Retina (tissue), 1 donor: ENCODE data around the gene SCN8A.

ENCODE experiments used
- DNase-seq: peaks from one replicate; pipeline ENCODE4 v3.0.0-alpha.2; 2016

Gene SCN8A

DNA sequence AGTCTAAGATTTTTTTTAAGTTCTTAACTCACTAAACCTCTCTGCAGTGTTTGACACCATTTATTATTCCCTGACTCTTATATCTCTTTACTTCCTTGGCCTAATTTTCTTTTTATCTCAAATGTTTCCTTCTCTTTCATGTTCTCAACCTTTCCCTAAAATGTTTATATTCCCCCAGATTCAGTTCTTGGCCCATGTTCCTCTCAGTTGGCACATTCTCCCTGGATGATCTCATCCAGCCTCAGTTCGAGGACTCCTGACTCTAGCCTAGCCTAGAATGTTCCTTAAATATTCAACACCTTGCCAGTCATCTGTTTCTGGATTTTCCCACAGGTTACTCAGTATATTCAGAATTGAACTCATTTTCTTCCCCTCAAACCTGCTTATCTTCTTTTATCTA lies 81.3 kb downstream of the SCN8A start:
- no peak for DNase-seq

DNA sequence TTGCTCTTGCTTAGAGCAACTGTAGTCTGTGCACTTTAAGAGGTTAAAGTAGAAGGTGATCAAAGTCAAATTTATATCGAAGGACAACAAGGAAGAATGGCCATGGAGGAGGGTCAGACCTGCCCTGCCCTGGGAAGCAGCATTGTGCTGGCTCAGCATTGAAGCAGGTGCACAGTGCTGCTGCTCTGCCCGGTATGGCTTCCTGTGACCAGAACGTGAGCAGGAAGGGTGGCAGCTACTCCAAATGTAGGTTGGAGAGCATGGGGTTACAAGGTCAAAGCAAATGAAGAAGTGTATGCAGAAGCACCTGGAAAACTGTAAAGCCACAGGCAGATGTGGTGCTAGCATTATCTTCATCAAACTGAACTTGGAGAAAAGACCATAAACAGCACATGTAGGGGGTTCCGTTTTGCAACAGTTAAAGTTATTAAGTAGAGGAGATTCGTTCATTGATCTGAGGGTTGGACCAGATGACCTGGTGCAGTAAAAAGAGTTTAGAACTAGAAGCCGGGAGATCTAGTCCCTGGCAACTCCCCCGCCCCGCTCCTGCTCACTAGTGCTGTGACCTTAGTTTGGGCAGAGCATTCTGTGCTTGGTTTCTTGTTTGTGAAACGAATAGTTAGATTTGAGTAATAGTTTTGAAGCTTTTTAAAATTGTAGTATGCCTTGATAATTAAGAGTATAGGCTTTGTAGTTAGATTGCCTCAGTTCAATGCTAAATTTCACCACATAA lies 84.2 kb downstream of the SCN8A start:
- DNase-seq, result no peak

- DNase-seq, result no peak
Measured at GRCh38 chr12:51676875-51677274, 85.8 kb downstream of the SCN8A start.

DNA sequence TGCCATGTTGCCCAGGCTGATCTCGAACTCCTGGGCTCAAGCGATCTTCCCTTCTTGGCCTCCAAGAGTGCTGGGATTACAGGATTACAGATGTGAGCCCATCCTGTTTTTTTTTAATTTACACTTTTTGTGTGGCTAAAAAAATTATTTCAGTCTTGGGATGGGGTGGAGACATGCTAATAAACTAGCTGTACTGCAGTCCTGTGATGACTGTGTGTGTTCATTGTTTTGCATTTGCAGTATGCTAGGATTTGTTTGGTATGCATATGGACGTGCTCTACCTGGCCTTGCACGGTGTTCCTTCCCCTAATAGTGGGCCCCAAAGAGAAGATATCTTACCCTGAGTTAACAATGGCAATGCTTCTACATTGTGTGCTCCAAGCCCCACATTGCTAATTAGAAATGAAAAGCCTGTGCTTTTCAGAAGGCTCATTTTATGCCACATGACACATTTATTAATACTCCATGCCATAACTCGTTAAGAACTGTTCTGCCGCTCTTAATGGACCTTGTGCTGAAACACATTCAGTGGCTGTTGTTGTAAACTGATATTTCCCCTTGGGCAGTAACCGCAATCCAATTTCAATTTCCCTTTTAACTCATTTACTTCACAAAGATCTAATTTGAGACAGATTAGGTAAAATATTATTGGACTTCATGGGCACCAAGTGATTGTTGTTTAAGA lies 86.4 kb downstream of the SCN8A start:
- peak; percentile 21 for DNase-seq

DNA sequence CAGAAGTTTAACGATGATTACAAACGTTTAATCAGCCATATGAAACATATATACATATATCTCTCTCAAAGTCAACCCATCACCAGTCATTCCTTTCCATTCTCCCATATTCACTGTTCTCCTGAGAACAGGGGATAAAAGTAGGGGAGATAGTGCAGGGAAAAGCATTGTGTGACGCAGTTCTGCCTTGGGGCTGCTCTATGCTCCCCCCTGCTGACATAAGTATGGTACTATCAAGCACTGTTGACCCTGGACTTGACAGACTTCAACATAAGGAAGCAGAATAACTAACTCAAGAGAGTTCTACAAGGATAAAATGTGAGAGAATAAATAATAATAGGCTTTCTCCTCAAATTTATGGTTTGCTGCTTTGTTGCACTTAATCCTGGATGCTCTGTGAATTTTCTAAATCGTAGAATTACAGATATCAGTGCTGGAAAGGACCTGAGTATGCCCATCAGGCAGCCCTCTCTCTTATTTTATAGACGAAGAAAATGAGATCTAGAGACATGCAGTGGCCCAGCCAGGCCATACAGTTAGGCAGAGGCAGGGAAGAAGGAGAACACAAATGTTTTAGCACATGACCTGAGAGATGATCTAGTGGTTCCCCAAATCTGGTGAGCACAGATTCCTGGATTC lies 87.2 kb downstream of the SCN8A start:
- DNase-seq, result peak; percentile 39

DNA sequence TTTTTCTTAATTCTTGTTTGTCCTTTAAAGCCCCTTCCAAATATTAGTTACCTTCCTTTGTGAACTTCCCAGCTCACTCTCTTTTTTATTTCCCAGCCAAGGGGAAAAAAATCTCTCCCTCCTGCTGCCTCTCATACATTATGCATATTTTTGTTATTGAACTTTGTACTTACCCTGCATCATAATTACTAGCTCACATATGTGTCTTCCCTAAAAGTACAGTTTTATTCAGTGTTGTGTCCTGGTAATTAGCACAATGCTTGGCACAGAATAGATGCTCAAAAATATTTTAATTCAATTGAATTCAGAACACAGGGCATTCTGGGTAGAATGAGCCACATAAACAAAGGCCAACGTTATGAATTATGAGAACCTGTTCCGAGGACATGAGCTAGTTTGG lies 91.9 kb downstream of the SCN8A start:
- DNase-seq, result no peak

- no peak for DNase-seq
Measured at GRCh38 chr12:51683763-51684357, 92.8 kb downstream of the SCN8A start.

DNA sequence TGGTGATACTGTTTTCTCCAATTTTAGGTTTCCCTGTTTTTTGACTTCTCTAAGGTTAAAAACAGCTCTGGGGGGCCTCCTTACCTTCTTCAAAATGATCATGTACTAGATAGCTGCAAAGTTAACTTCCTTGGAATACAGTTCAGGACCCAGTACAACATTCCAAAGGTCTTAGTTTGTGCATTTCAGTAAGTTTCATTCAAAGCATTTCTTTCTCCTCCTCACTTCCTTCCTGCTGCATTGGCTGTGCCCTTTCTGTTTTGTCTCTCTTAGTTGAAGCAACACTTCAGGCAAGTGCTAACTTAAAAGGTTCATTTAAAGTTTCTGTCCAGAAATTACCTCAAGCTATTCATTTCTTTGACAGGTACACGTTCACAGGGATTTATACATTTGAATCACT lies 95.7 kb downstream of the SCN8A start:
- no peak for DNase-seq

DNA sequence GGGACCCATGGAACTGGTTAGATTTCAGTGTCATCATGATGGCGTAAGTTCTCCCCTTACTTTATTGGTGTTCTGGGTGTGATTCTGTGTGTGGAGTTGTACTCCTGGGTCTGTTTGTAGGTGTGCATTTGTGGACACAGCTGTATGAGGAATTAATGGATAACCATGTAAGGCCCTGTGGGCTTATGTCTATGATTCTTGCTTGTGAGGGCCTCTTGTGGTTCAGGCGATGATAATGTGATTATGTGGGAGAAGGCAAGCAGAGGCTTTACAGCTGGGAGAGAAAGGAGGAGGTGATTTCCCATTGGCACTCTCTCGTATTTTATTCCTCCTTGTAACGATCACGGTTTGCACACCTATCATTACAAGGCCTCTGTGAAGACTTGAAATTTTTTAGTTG lies 96.1 kb downstream of the SCN8A start:
- no peak for DNase-seq

- DNase-seq, result no peak
Measured at GRCh38 chr12:51687614-51688013, 96.6 kb downstream of the SCN8A start.

DNA sequence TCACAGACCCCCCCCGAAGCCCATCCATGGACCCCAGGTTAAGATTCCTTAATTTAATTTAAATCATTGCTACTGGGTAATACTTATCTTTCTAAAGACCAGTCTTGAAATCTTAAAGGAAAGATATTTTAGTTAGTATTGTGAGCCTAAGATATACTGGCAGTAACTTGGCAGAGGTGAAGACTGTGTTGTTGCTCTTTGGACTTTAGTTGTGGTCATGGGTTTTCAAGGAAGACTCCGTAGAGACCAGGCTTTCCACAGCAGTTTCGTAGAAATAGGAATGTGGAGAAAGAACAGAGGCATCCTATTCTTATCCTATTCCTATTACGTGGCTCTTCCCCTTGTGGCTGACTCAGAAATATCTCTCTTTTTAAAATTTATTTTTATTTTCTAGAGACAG lies 99.0 kb downstream of the SCN8A start:
- no peak for DNase-seq

- no peak for DNase-seq
Measured at GRCh38 chr12:51692016-51692415, 101.0 kb downstream of the SCN8A start.

- DNase-seq, result no peak
Measured at GRCh38 chr12:51693569-51693968, 102.5 kb downstream of the SCN8A start.

GRCh38 chr12:51694146-51694545 lies 103.1 kb downstream of the SCN8A start:
- no peak for DNase-seq

GRCh38 chr12:51695241-51696010 lies 104.4 kb downstream of the SCN8A start:
- no peak for DNase-seq

- no peak for DNase-seq
Measured at GRCh38 chr12:51699219-51699618, 108.2 kb downstream of the SCN8A start.

- DNase-seq, result no peak
Measured at GRCh38 chr12:51700887-51701286, 109.9 kb downstream of the SCN8A start.

DNA sequence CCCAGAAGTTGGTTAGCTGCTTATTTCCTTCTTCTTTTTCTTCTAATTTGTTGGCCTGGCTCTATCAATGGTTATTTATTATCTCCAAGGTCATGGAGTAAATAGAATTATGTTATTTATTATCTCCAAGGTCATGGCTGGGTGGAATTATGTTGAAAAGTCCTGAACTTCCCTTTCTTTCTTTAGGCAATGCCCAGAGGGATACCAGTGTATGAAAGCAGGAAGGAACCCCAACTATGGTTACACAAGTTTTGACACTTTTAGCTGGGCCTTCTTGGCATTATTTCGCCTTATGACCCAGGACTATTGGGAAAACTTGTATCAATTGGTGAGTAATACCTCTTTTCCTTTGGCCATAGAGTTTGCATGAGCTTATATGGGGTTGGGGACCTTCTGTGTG lies 111.6 kb downstream of the SCN8A start:
- no peak for DNase-seq

GRCh38 chr12:51705450-51705849 lies 114.4 kb downstream of the SCN8A start:
- no peak for DNase-seq

DNA sequence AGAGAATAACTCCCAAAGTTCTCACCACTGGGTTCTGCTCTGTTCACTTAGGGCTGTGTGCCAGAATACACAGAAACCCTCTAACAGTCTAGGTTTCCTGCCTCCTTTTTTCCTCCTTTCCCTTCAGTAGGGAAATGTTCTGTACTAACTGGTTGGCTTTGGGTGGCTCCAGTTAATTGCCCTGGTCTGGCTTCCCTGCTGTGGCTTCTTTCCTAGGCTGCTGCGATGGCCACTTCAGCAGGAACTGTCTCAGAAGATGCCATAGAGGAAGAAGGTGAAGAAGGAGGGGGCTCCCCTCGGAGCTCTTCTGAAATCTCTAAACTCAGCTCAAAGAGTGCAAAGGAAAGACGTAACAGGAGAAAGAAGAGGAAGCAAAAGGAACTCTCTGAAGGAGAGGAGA lies 115.2 kb downstream of the SCN8A start:
- no peak for DNase-seq

DNA sequence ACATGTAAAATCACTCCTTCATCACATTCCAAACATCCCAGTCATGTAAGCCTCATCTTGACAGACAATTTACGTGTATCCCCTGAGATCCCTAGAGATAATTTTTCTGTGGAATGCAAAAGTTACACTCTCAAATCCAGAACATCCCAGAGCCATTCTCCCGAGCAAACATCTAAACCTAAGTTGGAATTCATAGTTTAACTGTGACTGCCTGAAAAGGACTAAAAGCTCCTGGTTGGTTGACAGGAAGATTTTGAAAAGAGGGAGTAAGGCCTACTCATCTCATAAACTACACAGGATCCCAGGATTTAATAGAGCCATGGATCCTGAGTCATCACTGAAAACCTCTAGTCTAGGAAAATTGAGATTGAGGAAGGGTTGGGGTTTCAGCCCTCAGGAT lies 123.6 kb downstream of the SCN8A start:
- DNase-seq, result no peak

DNA sequence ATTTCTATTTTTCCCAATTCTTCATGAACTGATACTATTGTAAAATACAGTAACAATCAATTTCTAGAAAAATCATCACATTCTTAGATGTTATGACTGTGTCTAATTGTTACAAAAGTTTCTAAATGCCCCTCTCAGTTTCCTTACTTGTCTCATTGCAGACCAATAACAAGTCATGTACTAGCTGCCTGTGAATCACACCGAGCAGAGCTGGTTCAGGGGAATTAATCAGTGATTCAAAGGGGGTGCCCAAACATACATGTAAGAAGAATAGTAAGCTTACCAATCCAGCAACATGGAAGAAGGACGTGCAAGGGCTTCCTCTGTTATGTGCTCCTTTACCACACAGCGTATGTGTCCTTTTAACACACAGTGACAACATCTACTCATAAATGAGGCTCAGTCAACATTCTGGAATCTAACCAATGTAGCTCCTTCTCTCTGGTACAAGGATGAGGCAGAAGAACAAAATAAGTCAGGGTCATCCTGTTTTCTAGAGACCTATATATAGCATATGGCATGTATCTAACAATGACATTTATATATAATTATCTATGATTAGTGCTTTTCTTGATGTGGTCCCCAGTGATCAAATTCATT lies 126.4 kb downstream of the SCN8A start:
- no peak for DNase-seq
